ENCODE results near the gene PGLYRP1. TPM values are rescaled to one million over a fixed set of nuclear protein-coding genes. Genes with fewer than 3 reads are reported as not detected.

The PGLYRP1 gene
- total RNA-seq, 5 donors from 2014 or later (not counting 1 experiment from before 2014, with no cell fraction given): not detected

DNA sequence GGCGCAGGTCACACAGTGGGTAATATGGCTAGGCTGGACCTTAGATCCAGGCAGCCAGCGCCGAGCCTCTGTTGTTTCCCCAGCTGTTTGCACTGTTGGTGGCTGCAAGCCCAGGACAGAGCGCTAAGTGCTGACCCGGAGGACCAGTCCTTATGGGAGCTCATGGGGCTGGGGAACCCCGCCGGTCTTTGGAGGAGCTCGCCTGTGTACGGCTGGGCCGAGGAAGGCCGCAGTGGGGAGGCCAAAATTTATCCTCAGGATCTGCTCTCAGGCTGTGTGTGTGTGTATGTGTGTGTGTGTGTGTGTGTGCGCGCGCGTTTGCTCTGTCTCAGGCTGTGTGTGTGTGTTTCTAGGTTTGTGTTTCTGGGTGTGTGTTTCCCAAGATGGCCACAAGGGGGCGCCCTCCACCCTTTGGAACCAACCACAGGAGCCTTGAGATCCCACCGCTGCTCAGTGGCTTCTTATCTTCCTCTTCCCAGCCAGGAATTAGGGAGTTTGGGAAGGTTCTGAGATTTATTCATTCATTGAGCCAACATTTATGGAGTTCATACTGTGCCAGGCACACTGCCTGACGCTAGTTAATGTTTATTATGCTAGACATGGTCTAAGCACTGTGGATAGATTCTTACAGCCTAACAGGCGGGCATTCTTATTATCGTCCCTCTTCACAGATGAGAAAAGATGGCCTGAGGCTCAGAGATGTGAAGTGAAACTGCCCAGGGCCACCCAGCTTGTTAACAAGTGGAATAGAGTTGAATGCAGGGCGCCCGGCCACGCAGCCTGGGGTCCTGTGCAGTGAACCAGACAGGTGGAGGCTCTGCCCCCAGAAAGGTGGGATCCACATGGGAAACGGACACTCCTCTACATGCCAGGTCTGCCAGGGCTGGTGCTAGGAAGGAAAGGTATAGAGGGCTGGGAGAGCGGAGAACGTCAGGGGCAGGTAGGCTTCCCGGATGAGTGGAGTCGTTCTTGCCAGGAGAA, 13.0 kb downstream of the PGLYRP1 start:
- Mint-ChIP-seq H3K9me3 (no peaks in the 10 kb centered on the region), H3K4me1 (peaks cover 4 to 11% (median 8%) of the 10 kb centered on the region in 3 donors), H3K27ac (no peak overlapping the region), H3K4me3 (no peak overlapping the region), H3K36me3 (peaks cover 30% of the 10 kb centered on the region), H3K27me3 (peaks cover 6% of the 10 kb centered on the region in 2 donors)
- WGBS (ENCODE audit: insufficient coverage): 89% methylated on average over 17 of the region's 28 CpGs
- H3K4me1 ChIP-seq (ENCODE audit: control insufficient read depth in 1 of 2, extremely low read depth in 1 of 2, insufficient read depth in 2 of 2, low read length in 2 of 2): peaks cover 3 to 8% of the 10 kb centered on the region in 2 experiments
- ATAC-seq (replicated peaks in 1 of 4) (peak; percentile 55 to 75 (median 66)), DNase-seq (peak in 29 of 35 experiments; percentile 27 to 80 (median 58))
- POLR2A ChIA-PET: no interaction called here
- no peak overlapping the region for H3K4me3 ChIP-seq (ENCODE audit: control insufficient read depth in 1 of 2, extremely low read depth in 1 of 2, low read length in 1 of 2)
- peaks cover 2 to 7% of the 10 kb centered on the region in 2 experiments for H3K27me3 ChIP-seq (replicated peaks in 1 of 2; ENCODE audit: control insufficient read depth in 2 of 2, extremely low read depth in 1 of 2, insufficient read depth in 2 of 2, low read length in 1 of 2)
- CTCF ChIA-PET: interaction anchor here (0.6 to 1.2 kb wide), 3 partner anchors 14 to 649 kb away, joined by 3 to 4 read pairs (median 3); partner anchors contain the start of gene CCDC61 (in 1 of the 2)
- H3K9me3 ChIP-seq: no peaks in the 10 kb centered on the region
- no peak overlapping the region for H3K27ac ChIP-seq (ENCODE audit: low read length)
- H3K36me3 ChIP-seq (ENCODE audit: control insufficient read depth in 2 of 2, extremely low read depth in 1 of 2, insufficient read depth in 1 of 2, low read length in 1 of 2): peaks cover 10 to 21% of the 10 kb centered on the region in 2 donors

DNA sequence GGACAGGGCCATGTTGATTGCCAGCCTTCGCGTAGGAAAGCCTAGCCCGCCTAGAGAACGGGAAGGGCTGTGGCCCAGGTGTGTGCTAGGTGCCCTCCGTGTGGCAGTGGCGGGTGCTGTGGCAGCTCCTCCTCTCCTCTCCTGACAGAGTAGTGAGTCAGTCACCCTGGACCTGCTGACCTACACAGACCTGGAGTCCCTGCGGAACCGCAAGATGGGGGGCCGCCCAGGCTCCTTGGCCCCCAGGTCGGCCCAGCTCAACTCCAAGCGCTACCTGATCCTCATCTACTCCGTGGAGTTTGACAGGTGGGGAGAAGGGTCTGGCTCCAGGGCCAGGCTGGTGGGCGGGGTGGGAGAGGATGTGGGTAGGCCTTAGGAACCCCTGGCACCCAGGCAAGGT, 16.4 kb downstream of the PGLYRP1 start:
- no peak overlapping the region for H3K27ac Mint-ChIP-seq
- H3K9me3 ChIP-seq: no peaks in the 10 kb centered on the region
- no peak overlapping the region for H3K27ac ChIP-seq (ENCODE audit: low read length)
- H3K4me3 Mint-ChIP-seq: no peak overlapping the region
- peaks cover 0 to 6% of the 10 kb centered on the region in 2 experiments for H3K4me1 ChIP-seq (ENCODE audit: control insufficient read depth in 1 of 2, extremely low read depth in 1 of 2, insufficient read depth in 2 of 2, low read length in 2 of 2)
- ATAC-seq (replicated peaks in 1 of 4) (no peak), DNase-seq (no peak)
- no peaks in the 10 kb centered on the region for H3K27me3 Mint-ChIP-seq
- H3K4me1 Mint-ChIP-seq: peaks cover 0 to 6% (median 5%) of the 10 kb centered on the region in 3 donors
- H3K9me3 Mint-ChIP-seq: no peaks in the 10 kb centered on the region
- H3K36me3 Mint-ChIP-seq: peaks cover 28% of the 10 kb centered on the region
- no peak overlapping the region for H3K4me3 ChIP-seq (ENCODE audit: control insufficient read depth in 1 of 2, extremely low read depth in 1 of 2, low read length in 1 of 2)
- CTCF ChIA-PET: interaction anchor here in 1 of 2 donors (0.6 kb wide), 1 partner anchor 431 kb away, joined by 3 read pairs; no protein-coding TSS in a partner anchor
- peaks cover 10 to 21% of the 10 kb centered on the region in 2 donors for H3K36me3 ChIP-seq (ENCODE audit: control insufficient read depth in 2 of 2, extremely low read depth in 1 of 2, insufficient read depth in 1 of 2, low read length in 1 of 2)
- POLR2A ChIA-PET: interaction anchor here in 1 of 2 donors (0.5 kb wide), 1 partner anchor 316 kb away, joined by 8 read pairs; no protein-coding TSS in a partner anchor
- no peaks in the 10 kb centered on the region for H3K27me3 ChIP-seq (replicated peaks in 1 of 2; ENCODE audit: control insufficient read depth in 2 of 2, extremely low read depth in 1 of 2, insufficient read depth in 2 of 2, low read length in 1 of 2)
- 99% methylated on average over 9 of the region's 13 CpGs for WGBS (ENCODE audit: insufficient coverage)

DNA sequence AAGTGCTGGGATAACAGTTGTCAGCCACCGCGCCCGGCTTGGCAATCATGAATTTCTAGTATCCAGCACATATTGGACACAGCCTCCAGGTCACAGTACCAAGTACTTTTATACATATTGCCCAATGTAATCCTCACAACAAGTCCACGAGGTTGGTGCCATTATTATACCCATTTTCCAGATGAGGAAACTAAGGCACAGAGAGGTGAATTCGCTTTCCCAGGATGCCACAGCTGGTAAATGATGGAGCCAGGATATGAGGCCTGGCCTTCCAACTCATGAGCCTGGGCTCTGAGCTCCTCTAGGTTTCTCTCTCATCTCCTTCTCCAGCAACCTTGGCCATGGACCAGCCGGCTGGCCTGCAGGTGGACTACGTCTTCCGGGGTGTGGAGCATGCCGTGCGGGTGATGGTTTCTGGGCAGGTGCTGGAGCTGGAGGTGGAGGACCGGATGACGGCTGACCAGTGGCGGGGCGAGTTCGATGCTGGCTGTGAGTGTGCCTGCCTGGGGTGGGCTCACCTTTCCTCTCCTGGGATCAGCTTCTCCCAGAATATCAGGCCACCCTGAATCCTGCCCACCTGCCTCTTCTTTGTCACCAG, 20.1 kb downstream of the PGLYRP1 start:
- Histone ChIP-seq H3K4me1 (ENCODE audit: control insufficient read depth in 1 of 2, extremely low read depth in 1 of 2, insufficient read depth in 2 of 2, low read length in 2 of 2) (peaks cover 3 to 25% of the 10 kb centered on the region in 2 experiments), H3K36me3 (ENCODE audit: control insufficient read depth in 2 of 2, extremely low read depth in 1 of 2, insufficient read depth in 1 of 2, low read length in 1 of 2) (peaks cover 1 to 16% of the 10 kb centered on the region in 2 donors), H3K27ac (ENCODE audit: low read length) (no peak overlapping the region), H3K27me3 (replicated peaks in 1 of 2; ENCODE audit: control insufficient read depth in 2 of 2, extremely low read depth in 1 of 2, insufficient read depth in 2 of 2, low read length in 1 of 2) (peaks cover 0 to 4% of the 10 kb centered on the region in 2 experiments), H3K4me3 (ENCODE audit: control insufficient read depth in 1 of 2, extremely low read depth in 1 of 2, low read length in 1 of 2) (no peak overlapping the region), H3K9me3 (no peaks in the 10 kb centered on the region)
- Mint-ChIP-seq H3K36me3 (peaks cover 20% of the 10 kb centered on the region), H3K27ac (no peak overlapping the region), H3K4me1 (peaks cover 23 to 32% (median 30%) of the 10 kb centered on the region in 3 donors), H3K27me3 (peaks cover 0 to 2% of the 10 kb centered on the region in 2 donors), H3K4me3 (no peak overlapping the region), H3K9me3 (no peaks in the 10 kb centered on the region)
- 100% methylated on average over 5 of the region's 15 CpGs for WGBS (ENCODE audit: insufficient coverage)
- ChIA-PET CTCF (no interaction called here), POLR2A (no interaction called here)
- ATAC-seq (replicated peaks in 1 of 4) (no peak), DNase-seq (no peak)

GRCh38 chr19:46000491-46001246, 22.2 kb downstream of the PGLYRP1 start:
- Mint-ChIP-seq H3K4me3 (peak overlapping the region; percentile 72 to 82 (median 76)), H3K36me3 (peaks cover 14% of the 10 kb centered on the region), H3K27ac (no peak overlapping the region), H3K9me3 (no peaks in the 10 kb centered on the region), H3K4me1 (peaks cover 23 to 33% (median 30%) of the 10 kb centered on the region in 3 donors), H3K27me3 (peaks cover 0 to 2% of the 10 kb centered on the region in 2 donors)
- H3K4me3 ChIP-seq (ENCODE audit: control insufficient read depth in 1 of 2, extremely low read depth in 1 of 2, low read length in 1 of 2): peak overlapping the region in 1 of 2 donors; percentile 19
- ChIA-PET CTCF (no interaction called here), POLR2A (no interaction called here)
- ATAC-seq (replicated peaks in 1 of 4): peak; percentile 98 to 99 (median 99)
- peaks cover 0 to 4% of the 10 kb centered on the region in 2 donors for H3K36me3 ChIP-seq (ENCODE audit: control insufficient read depth in 2 of 2, extremely low read depth in 1 of 2, insufficient read depth in 1 of 2, low read length in 1 of 2)
- H3K4me1 ChIP-seq (ENCODE audit: control insufficient read depth in 1 of 2, extremely low read depth in 1 of 2, insufficient read depth in 2 of 2, low read length in 2 of 2): peaks cover 7 to 36% of the 10 kb centered on the region in 2 experiments
- H3K9me3 ChIP-seq: no peaks in the 10 kb centered on the region
- WGBS (ENCODE audit: insufficient coverage): 5% methylated on average over 22 of the region's 34 CpGs
- H3K27ac ChIP-seq (ENCODE audit: low read length): no peak overlapping the region
- peak; percentile 49 to 87 (median 77) for DNase-seq
- H3K27me3 ChIP-seq (replicated peaks in 1 of 2; ENCODE audit: control insufficient read depth in 2 of 2, extremely low read depth in 1 of 2, insufficient read depth in 2 of 2, low read length in 1 of 2): peaks cover 0 to 4% of the 10 kb centered on the region in 2 experiments

DNA sequence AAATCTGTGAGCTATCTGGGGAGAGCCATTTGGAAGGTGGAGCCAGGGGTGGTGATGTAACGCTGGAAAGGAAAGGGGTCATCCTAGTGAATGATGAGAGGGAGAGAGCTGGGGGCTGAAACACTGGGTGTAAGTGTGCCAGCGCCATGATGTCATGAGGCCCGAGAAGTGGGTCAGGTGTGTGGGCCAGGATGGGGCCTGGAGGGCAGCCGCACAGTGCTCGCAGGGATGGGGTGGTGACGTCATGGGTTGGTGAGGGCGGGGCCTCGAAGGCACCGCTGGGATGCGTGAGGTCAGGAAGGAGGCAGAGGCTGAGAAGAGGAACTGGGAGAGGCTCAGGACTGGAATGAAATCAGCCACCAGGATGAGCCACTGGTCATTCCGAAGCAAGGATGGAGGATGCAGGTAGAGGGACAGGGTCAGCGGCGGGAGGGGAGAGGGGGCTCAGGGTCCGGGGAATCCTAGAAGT, 23.2 kb downstream of the PGLYRP1 start:
- Histone ChIP-seq H3K27ac (ENCODE audit: low read length) (no peak overlapping the region), H3K27me3 (replicated peaks in 1 of 2; ENCODE audit: control insufficient read depth in 2 of 2, extremely low read depth in 1 of 2, insufficient read depth in 2 of 2, low read length in 1 of 2) (peaks cover 0 to 4% of the 10 kb centered on the region in 2 experiments), H3K4me3 (ENCODE audit: control insufficient read depth in 1 of 2, extremely low read depth in 1 of 2, low read length in 1 of 2) (no peak overlapping the region), H3K4me1 (ENCODE audit: control insufficient read depth in 1 of 2, extremely low read depth in 1 of 2, insufficient read depth in 2 of 2, low read length in 2 of 2) (peaks cover 9 to 40% of the 10 kb centered on the region in 2 experiments), H3K36me3 (ENCODE audit: control insufficient read depth in 2 of 2, extremely low read depth in 1 of 2, insufficient read depth in 1 of 2, low read length in 1 of 2) (no peaks in the 10 kb centered on the region), H3K9me3 (no peaks in the 10 kb centered on the region)
- Mint-ChIP-seq H3K27ac (peak overlapping the region in 1 of 2 donors; percentile 66), H3K4me1 (peaks cover 23 to 33% (median 30%) of the 10 kb centered on the region in 3 donors), H3K27me3 (peaks cover 0 to 2% of the 10 kb centered on the region in 2 donors), H3K9me3 (no peaks in the 10 kb centered on the region), H3K36me3 (peaks cover 10% of the 10 kb centered on the region), H3K4me3 (peak overlapping the region; percentile 5 to 82 (median 6))
- WGBS (ENCODE audit: insufficient coverage): 39% methylated on average over 14 of the region's 14 CpGs
- ChIA-PET POLR2A (no interaction called here), CTCF (no interaction called here)
- peak in 1 of 35 experiments; percentile 28 for DNase-seq
- no peak for ATAC-seq (replicated peaks in 1 of 4)

Measured in T-cell (primary cell).